PC-9 (cell line): ENCODE data around the gene TRAF3IP1. TPM values are rescaled to one million over a fixed set of nuclear protein-coding genes. Genes with fewer than 3 reads are reported as not detected.

Source experiments
- BruUV-seq: library from RNA; stranded (reverse); fragments of 400-500 nt; replicated peaks from 2 replicates; lab custom pipeline; 2021; lab: Mats Ljungman, UMichigan
- CTCF ChIA-PET: fragments of 300-600 bp; sonication (Branson Sonifier 250); formaldehyde crosslinking; loops from one replicate; lab custom pipeline; 2022; ENCODE audit warnings: antibody characterized with exemption; lab: Charles Lee
- POLR2A ChIA-PET: fragments of 300-600 bp; sonication (Branson Sonifier 250); formaldehyde crosslinking; loops from one replicate; lab custom pipeline; 2022; ENCODE audit warnings: antibody characterized with exemption; ENCODE audit not compliant: unreplicated experiment; lab: Charles Lee
- DNase-seq, 2 experiments: peaks; one replicate each; pipeline versions ENCODE4 v3.0.0 to v3.0.0-alpha.2; 2015 to 2022; ENCODE audit warnings: mixed read lengths in 1 of 2
- H2AFZ ChIP-seq: fragments of 200-600 bp; sonication (generic); 2 replicates; pipeline ENCODE4 v1.8.1; 2017; ENCODE audit warnings: antibody characterized with exemption
- H3F3A ChIP-seq: fragments of 200-600 bp; sonication (generic); 2 replicates; pipeline ENCODE4 v1.8.1; 2017; ENCODE audit warnings: antibody characterized with exemption, mild to moderate bottlenecking, low read depth; ENCODE audit not compliant: insufficient read depth
- H3K27ac ChIP-seq: fragments of 200-600 bp; sonication (generic); 2 replicates; pipeline ENCODE4 v1.6.1; 2016; ENCODE audit warnings: mixed run types
- H3K27me3 ChIP-seq: fragments of 200-600 bp; sonication (generic); 2 replicates; pipeline ENCODE4 v1.6.1; 2016; ENCODE audit warnings: low read depth, mixed run types; ENCODE audit not compliant: insufficient read depth
- H3K36me3 ChIP-seq: fragments of 200-600 bp; sonication (generic); 2 replicates; pipeline ENCODE4 v1.6.1; 2016; ENCODE audit warnings: low read depth, mixed run types
- H3K4me1 ChIP-seq: fragments of 200-600 bp; sonication (generic); replicated peaks from 2 replicates; pipeline ENCODE4 v1.6.1; 2016; ENCODE audit warnings: mixed run types; ENCODE audit not compliant: insufficient read depth
- H3K4me2 ChIP-seq: fragments of 200-600 bp; sonication (generic); 2 replicates; pipeline ENCODE4 v1.6.1; 2017; ENCODE audit warnings: mixed run types
- H3K4me3 ChIP-seq: fragments of 200-600 bp; sonication (generic); 2 replicates; pipeline ENCODE4 v1.6.1; 2016; ENCODE audit warnings: mixed run types
- H3K79me2 ChIP-seq: fragments of 200-600 bp; sonication (generic); 2 replicates; pipeline ENCODE4 v1.6.1; 2017; ENCODE audit warnings: low read depth, mixed run types
- H3K9me2 ChIP-seq: fragments of 200-600 bp; sonication (generic); 2 replicates; pipeline ENCODE4 v1.8.1; 2017; ENCODE audit warnings: mild to moderate bottlenecking; ENCODE audit not compliant: insufficient read depth
- H3K9me3 ChIP-seq: fragments of 200-600 bp; sonication (generic); 2 replicates; pipeline ENCODE4 v1.8.1; 2016; ENCODE audit warnings: low read depth; ENCODE audit not compliant: insufficient read depth
- H4K20me1 ChIP-seq: fragments of 200-600 bp; sonication (generic); 2 replicates; pipeline ENCODE4 v1.8.1; 2017; ENCODE audit not compliant: insufficient read depth
- CTCF ChIP-seq: fragments of 200-600 bp; sonication (generic); conservative IDR thresholded peaks from 2 replicates; pipeline ENCODE4 v1.6.1; 2017; ENCODE audit warnings: mixed run types, antibody characterized with exemption, mild to moderate bottlenecking, moderate library complexity
- EZH2 ChIP-seq: fragments of 200-600 bp; sonication (generic); IDR thresholded peaks from 2 replicates; pipeline ENCODE4 v1.8.0; 2017; ENCODE audit warnings: antibody characterized with exemption, low read depth
- intact Hi-C: fragments of 100-400 bp; cut with micrococcal nuclease; formaldehyde crosslinking; loops from one replicate; pipeline ENCODE4 v1.10.0; 2022; ENCODE audit not compliant: unreplicated experiment
- total RNA-seq: library from RNA; stranded (reverse); gene quantifications from 2 replicates; pipeline ENCODE4 v1.2.3, GENCODE V29; 2021

Gene TRAF3IP1
- total RNA-seq, 1 experiment from 2014 or later = 51.7 TPM

- peaks cover 51% of the 10 kb centered on the region for H3K4me1 ChIP-seq
These were observed 30.7 kb upstream of the TRAF3IP1 start for GRCh38 chr2:238289574-238289973.

DNA sequence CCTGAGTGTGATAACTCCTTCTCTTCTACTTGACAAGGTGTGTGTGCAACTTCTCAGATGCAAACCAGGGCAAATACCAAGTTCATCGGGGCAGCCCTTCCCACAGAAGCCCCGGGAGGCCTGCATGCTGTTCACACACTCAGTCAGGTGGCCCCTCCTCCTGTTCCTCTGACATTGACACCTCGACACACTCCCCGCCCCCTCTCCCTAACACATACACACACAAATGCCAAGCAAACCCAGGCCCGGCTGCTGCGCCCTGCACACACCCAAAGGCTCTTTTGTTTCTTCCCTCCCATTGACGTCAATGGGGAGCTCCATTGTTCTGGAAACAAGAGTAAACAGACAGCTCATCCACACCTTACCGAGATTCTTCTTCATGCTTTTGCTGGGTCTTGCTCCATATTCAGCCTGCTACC is 30.2 kb upstream of the TRAF3IP1 start:
- Histone ChIP-seq H2AFZ (no peak overlapping the region), H3K36me3 (no peaks in the 10 kb centered on the region), H3K9me3 (no peaks in the 10 kb centered on the region), H4K20me1 (no peaks in the 10 kb centered on the region), H3K4me3 (no peak overlapping the region), H3K27me3 (peaks cover 8% of the 10 kb centered on the region; the same call in 1 of the 2 replicates), H3K9me2 (no peaks in the 10 kb centered on the region), H3F3A (peaks cover 42% of the 10 kb centered on the region), H3K27ac (no peak overlapping the region), H3K4me1 (peaks cover 46% of the 10 kb centered on the region), H3K79me2 (peaks cover 19% of the 10 kb centered on the region), H3K4me2 (peak overlapping the region; percentile 95)
- intact Hi-C loops = no loop called here
- TF ChIP-seq CTCF (no peak), EZH2 (no peak)
- DNase-seq = peak; percentile 92 to 96
- no TSS peak for BruUV-seq
- ChIA-PET POLR2A (interaction anchor here (0.5 to 0.8 kb wide), 9 partner anchors 10 to 990 kb away, joined by 3 to 16 read pairs (median 7); no protein-coding TSS in a partner anchor), CTCF (interaction anchor here (0.6 to 1.3 kb wide), 4 partner anchors 26 to 456 kb away, joined by 3 to 9 read pairs (median 4); no protein-coding TSS in a partner anchor)

More at GRCh38 chr2:238289574-238289973, 30.7 kb upstream of the TRAF3IP1 start:
- no peak overlapping the region for H2AFZ ChIP-seq
- ChIA-PET POLR2A (interaction anchor here (0.5 to 0.8 kb wide), 5 partner anchors 11 to 991 kb away, joined by 3 to 7 read pairs (median 6); no protein-coding TSS in a partner anchor), CTCF (interaction anchor here (1.3 kb wide), 1 partner anchor 26 kb away, joined by 9 read pairs; no protein-coding TSS in a partner anchor)
- peak overlapping the region; percentile 72 for H3K4me3 ChIP-seq
- no peaks in the 10 kb centered on the region for H3K36me3 ChIP-seq
- intact Hi-C loops = loop anchor here (5.0 to 10.0 kb wide), 3 partner anchors 148 to 988 kb away; no protein-coding TSS in a partner anchor
- peak overlapping the region; percentile 95 for H3K4me2 ChIP-seq
- H3K27ac ChIP-seq = no peak overlapping the region
- no peaks in the 10 kb centered on the region for H3K9me2 ChIP-seq
- peaks cover 44% of the 10 kb centered on the region for H3F3A ChIP-seq
- DNase-seq = no peak
- peaks cover 3% of the 10 kb centered on the region; the same call in 1 of the 2 replicates for H3K27me3 ChIP-seq
- H3K79me2 ChIP-seq = peaks cover 25% of the 10 kb centered on the region
- TSS peak; percentile 56 for BruUV-seq
- TF ChIP-seq EZH2 (no peak), CTCF (no peak)
- no peaks in the 10 kb centered on the region for H3K9me3 ChIP-seq
- no peaks in the 10 kb centered on the region for H4K20me1 ChIP-seq

DNA sequence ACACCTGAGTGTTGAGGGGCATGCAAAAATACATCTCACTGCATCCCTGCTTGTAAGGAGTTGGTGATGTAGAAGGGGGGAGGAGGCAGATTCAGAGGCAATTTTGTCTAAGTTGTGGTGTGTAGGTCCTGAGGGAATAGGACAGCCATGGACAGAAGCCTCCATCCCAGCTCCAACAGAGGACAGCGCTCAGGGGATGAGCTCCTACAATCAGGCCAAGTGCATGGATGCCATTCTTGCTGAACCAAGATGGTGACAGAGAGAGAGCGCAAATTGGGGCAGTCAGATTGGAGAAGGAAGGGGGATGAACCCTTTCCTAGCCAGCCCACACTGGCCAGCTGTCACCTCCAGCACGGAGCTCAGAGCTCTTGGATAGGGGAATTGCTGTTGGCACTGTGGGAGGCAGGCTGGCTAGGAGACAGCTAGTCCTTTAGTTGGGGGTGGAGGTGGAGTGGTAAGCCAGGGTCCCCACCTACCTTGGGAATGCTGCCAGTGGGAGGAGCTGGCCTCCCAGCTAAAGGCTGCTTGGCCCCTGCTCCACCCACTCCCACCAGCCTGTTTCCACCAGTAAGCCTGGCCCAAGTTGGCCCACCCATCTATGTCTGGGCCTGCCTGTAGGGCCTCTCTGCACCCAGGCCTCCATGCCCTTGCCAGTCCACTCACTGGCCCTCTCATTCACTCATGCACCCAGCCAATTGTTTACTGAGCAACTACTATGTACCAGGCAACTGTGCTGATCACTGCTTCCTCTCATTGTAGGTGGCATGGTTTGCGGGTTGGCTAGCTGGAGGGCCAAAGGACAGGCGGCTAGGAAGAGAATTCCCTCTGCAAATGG is 29.4 kb upstream of the TRAF3IP1 start:
- Histone ChIP-seq H3F3A (peaks cover 36% of the 10 kb centered on the region), H3K36me3 (no peaks in the 10 kb centered on the region), H3K9me3 (no peaks in the 10 kb centered on the region), H3K27ac (no peak overlapping the region), H3K4me3 (no peak overlapping the region), H3K27me3 (peaks cover 15% of the 10 kb centered on the region; the same call in 1 of the 2 replicates), H4K20me1 (no peaks in the 10 kb centered on the region), H2AFZ (no peak overlapping the region), H3K4me1 (peaks cover 40% of the 10 kb centered on the region), H3K79me2 (peaks cover 15% of the 10 kb centered on the region), H3K9me2 (no peaks in the 10 kb centered on the region), H3K4me2 (peak overlapping the region; percentile 95)
- BruUV-seq = no TSS peak
- POLR2A ChIA-PET = interaction anchor here (0.5 to 0.8 kb wide), 7 partner anchors 11 to 375 kb away, joined by 3 to 16 read pairs (median 5); no protein-coding TSS in a partner anchor
- intact Hi-C loops = no loop called here
- TF ChIP-seq EZH2 (no peak), CTCF (no peak)
- peak in 1 of 2 experiments; percentile 48 for DNase-seq
- CTCF ChIA-PET = interaction anchor here (0.6 to 1.3 kb wide), 5 partner anchors 27 to 456 kb away, joined by 3 to 9 read pairs (median 5); no protein-coding TSS in a partner anchor
